ENCODE measurements around the gene SLC45A3.
A peak's percentile ranks its signal among the peaks of the same experiment; 100 is the strongest.
"Not testable (repeated sequence)": the region's sequence is repeated elsewhere in the genome, so short reads cannot be mapped to it uniquely, and the experiment has no call there.

SLC45A3 gene

DNA sequence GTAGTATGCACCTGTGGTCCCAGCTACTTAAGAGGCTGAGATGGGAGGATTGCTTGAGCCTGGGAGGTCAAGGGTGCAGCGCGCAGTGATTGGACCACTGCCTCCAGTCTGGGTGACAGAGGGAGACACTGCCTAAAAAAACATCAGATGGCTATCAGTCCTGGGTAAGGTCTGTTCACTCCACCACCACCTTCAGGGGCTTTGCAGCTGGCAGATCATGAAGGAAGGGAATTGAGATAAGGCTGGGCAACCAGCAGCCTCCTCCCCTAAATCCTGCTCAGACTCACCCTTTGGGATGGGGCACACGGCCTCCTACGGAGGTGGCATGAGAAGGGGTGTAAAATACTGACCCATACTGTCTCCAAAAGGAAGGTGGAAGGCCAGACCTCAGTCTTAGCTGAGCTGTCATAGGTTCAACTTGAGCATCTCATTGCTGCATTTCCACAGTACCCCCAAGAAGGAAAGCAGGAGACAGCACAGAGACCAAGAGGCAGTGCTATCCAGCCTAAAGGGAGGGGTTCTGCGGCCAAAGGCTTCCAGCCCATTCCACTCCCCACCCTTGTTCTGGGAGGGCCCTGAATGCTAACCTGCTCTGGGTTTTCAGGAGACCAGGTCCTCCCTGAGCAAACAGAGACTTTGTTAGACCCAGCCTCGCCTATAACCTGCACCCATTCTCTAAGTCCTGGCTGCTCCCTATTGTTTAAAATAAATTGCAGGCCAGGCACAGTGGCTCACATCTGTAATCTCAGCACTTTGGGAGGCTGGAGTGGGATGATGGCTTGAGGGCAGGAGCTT is 13.7 kb downstream of the SLC45A3 start:
- no peak for DNase-seq

DNA sequence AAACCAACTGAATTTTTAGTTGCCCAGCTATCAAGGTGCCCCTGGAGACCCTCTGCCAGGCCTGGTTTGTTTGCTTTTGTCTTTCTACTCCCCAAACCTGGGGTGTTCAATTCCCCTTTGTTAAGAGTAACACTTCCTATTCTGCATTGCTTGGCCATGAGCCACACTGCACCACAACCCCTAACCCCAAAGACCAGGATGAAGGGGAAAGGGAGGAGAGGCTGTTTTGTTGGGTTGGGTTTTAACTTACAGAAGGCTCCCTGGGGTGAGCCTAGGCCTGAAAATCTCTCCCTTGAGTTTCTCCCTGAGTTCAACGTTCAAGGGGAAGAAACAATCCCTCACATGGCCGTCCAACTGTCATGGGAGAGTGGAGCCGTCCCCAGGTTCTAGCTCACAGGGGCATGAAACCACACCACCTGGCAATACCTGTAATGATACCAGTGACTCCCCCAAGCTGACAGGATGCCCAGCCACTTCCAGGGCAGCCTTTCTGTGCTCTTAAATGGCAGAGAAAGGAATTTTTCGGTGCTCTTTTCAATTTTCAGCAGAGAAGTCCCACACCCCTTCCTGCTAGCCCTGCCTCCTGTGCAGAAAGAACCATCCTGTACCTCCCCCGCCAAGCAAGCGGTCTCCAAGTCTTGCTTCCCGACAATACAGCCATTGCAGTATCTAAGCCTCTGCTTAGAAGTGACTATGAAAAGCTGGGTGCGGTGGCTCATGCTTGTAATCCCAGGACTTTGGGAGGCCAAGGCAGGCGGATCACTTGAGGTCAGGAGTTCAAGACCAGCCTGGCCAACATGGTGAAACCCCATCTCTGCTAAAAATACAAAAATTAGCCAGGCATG is 14.9 kb downstream of the SLC45A3 start:
- no peak for DNase-seq

DNA sequence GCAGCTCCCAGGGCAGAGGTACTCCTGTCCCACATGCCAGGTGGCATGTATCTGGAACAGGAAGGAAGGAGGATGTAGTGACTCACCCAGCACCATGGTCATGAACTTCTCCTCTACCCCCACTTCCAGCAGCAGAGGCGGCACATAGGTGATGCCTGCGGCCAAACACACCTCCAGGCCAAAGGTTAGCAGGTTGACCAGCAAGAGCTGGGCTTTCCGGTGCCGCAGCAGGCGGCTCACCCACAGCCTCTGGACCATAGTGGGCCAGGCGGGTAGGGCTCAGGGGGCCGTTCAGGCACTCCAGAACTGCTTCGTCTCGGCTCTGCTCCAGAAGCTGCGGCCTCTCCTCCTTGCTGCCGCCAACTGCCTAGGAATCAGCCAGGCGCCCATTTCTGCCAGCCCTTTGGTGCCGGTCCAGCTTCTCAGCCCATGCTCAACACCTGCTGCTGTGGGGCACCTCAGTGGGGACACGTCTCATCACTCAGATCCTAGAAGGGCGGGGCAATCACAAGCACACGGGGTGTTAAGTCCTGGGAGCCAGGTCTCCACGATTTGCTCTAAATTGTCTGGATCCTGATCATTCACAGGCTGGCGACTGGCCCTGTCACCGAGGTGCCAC is 15.8 kb downstream of the SLC45A3 start:
- no peak for DNase-seq

DNA sequence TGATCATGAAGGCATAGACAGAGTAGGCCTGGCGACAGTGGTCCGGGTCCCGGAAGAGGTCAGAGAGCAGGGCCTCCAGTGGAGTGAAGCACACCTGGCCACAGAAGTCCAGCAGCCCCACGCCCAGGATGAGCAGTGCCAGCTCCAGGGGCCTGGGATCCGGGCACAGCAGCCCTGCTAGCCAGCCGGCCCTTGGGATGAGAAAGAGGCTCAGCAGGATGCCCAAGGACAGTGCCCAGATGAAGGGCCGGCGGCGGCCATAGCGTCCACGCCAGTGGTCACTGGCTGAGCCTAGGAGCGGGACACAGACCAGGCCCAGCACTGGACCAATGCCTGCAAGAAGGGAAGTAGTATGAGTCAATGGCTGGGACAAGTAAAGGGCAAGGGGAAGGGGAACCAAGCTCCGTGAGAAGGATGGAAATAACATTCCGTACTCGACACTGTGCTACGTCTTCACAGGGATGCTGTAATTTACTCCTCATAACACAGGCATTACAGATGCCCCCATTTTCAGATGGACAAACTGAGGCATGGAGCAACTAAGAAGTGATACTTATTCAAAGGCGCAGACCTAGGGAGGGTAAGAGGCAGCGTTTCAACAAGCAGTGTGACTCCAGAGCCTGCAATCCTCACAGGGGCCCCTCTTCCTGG is 16.9 kb downstream of the SLC45A3 start:
- no peak for DNase-seq

DNA sequence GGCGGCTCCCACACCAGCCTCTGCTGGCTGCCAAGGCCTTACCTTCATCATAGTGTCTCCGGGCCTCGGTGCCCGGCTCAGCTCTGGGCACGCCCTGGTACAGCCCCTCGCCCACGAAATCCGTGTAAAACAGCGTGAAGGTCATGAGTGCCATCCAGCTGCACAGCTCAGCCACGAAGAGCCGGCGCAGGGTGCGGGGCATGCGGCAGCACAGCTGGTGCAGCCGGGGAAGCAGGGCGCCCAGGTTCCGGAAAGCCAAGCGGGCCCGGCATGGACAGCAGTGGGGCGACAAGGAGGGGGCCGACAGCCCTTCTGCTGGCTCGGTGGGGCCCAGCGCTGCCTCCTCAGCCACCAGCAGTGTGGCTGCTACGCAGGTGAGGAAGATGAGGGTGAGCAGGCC is 17.5 kb downstream of the SLC45A3 start:
- no peak for DNase-seq

DNA sequence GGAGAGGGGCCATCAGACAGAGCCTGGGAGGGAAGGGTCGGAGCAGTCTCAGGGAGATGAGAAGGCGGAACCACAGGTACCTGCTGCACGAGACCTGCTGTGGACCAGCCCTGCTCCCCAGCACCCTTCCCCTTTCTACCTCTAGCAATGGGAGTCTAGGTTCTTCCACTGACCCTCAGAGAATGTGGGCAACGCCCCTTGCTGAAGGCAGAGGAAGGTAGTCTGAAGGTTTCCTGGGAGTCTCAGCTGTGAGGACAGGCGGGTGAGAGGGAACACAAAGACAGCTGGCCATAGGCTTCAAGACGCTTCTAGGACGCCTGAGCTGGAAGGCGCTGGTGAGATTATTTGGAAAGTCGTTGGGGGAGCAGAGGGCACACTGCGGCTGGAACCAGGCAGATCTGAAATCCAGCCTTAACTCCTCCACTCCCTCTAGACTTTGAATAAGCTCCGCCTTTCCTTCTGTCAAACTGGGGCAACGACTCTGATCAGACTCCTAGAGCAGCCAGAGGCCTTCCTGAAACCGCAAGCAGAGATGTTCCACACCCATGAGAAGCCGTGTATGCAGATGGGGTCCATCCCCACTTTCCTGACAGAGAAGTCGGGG is 18.1 kb downstream of the SLC45A3 start:
- no peak for DNase-seq

DNA sequence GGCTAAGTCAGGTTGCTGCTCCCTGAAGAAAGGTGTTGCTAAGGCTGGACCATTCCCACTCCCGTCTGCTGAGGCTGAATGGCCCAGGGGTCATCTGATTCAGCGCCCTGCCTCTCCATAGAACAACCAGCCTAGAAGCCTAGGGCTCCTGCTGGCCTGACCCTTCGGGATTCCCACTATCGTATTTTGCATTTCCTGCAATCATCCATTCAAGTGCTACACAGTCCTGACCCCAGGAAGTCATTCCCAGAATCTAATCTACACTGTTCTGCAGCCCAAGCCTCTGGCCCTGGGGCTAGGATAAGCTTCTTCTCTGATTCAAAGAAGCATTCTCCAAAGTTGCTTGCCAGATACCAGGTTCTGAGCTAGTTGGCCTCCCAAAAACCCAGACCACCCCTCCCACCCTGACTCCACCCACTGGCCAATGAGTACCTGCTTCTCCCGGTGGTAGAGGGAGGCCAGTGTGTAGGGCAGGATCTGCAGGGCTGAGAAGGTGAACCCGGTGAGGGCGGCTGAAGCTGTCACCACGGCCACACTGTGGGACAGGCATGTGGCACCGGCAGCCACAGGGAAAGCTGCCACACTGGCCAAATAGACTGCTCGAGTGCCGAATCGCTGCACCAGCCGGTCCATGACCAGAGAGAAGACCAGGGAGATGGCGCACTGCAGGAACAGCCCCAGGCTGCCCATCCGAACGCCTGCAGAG is 18.7 kb downstream of the SLC45A3 start:
- DNase-seq: no peak

DNA sequence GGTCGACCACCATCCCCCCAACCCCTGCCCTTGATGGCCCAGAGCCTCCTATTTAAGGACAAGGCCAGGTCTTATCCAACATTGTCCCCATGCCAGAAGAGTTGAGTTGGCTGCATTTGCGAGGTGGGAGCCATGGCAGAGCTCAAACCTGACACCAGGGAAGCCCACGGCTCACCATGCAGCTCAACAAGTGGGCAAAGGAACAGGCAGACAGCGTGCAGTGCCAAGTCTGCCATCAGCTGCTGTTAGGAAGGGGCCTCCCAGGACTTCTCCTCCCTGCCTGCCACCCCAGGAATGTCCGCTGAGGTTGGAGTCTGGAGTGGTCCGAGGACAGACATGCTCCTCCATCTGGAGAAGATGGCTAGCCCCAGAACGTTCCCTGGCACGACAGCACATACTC is 19.9 kb downstream of the SLC45A3 start:
- no peak for DNase-seq

DNA sequence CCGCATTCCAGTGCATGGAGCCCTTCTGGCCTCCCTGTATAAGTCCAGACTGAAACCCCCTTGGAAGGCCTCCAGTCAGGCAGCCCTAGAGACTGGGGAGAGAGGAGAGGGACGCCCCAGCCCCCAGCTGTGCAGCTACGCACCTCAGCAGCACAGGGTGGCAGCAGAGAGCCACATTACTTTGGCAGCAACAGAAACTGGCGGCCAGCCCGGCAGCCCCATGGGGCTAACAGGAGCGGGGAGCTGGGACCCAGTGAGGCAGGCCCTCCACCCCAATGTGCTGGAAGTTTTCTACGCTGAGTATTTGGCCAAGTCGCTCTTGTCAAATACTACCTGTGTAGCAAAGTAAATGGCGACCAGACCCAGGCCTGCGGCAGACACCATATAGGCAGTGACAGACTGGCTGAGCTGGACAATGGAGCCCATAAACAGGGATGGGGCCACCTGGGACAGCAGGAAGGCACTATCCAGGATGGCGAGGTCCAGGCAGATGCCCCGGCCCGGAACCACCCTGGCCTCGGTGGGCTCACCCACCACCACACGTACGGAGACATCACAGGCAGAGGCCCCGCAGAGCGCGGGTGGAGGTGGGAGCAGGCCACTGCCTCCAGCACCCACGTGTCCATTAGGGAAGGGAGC is 21.2 kb downstream of the SLC45A3 start:
- peak; percentile 75 for DNase-seq

DNA sequence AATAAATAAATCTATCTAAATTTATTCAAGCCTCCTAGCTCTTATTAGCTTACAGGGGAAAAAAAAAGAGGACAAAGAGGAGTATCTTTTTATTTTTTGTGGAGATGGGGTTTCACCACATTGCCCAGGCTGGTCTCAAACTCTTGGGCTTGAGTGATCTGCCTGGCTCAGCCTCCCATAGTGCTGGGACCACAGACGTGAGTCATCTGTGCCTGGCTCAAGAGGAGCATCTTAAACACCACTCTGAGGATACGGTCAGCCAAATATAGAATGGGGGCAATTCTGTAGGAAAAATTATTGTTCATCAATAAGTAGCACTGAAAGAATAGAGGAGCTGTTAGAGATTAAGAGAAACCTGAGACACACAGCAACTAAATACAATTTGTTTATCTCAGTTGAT is 24.1 kb downstream of the SLC45A3 start:
- DNase-seq: no peak

DNA sequence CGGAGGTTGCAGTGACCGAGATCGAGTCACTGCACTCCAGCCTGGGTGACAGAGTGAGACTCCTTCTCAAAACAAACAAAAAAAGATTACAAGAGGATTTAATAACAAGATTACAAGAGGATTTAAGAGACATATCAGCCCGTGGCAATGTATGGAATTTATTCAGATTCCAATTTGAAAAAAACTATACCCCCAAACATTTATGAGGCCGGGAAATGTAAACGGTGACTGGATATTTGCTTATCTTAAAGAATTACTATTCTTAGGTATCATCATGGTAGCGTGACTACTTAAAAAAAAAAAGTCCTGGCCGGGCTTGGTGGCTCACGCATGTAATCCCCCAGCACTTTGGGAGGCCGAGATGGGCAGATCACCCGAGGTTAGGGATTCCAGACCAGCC is 27.3 kb downstream of the SLC45A3 start:
- DNase-seq: no peak

DNA sequence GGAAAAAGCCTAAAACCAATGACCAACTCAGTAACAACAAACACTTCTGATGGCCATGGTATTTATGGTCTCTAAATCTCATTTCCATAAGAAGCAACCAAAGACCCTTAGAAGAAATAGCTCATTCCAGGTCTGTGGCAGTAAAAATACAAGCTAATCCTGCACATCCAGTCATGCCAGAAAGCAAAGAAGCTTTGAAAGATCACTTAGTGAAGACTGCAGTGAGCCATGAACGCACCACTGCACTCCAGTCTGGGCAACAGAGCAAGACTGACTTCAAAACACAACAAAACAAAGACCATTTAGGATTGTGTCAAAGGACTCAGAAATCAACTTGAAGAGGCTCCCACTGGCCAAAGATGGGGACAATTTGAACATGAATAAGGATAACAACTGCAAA is 30.1 kb downstream of the SLC45A3 start:
- DNase-seq: no peak

DNA sequence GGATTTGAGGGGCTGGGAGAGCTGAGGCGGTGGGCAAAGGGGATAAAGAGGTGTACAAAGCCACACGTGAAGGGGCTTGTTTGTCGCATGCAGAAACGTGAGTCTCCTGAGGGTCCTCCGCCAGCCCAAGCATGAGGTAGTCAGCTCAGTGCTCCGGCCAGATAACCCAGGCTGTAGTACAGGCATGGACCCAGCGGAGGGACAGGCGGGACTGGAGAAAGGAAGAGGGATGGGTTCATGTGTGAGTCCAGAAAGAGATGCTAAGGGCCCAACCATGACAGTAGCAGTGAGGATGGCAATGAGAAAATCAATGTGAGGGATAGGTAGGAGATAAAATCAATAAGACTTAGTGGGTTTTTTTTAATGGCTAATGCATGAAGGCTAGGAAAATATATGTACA is 34.8 kb downstream of the SLC45A3 start:
- DNase-seq: no peak

DNA sequence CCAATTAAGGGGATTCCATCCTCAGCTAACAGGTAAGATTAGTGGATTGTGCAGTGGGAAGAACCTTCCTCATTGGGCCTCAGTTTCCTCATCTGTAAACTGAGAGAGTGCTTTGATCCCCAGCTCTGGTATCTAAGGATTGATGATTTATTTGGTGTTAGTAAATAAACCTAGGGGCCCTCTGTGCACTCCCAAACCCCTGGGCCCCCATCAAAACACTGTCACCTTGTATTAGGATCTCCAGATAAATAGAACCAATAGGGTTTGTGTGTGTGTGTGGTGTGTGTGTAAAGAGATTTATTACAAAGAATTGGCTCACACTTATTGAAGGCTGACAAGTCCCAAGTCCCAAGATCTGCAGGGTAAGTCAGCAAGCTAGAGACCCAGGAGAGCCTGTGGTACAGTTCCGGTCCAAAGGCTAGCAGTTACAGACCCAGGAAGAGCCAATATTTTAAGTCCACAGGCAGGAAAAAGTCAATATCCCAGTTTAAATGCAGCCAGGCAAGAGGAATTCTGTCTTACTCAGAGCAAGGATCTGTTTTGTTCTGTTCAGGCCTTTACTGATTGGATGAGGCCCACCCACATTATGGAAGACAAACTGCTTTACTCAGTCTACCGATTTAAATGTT is 37.5 kb downstream of the SLC45A3 start:
- DNase-seq: no peak

DNA sequence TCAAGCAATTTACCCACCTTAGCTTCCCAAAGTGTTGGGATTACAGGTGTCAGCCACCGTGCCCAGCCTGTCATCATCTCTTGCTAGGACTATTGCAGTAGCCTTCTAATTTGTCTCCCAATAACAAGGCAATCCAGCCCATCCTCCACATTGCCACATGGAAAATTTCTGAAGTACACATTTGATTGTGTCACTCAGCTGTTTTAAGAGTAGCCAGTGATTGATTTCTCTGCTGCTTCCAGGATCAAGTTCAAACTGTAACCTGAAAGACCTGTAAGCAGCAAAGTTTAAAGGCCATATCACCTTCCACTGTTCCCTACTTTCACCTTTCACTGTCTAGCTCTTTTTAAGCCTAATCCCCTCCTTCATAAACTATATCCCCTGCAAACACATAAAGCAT is 40.7 kb downstream of the SLC45A3 start:
- no peak for DNase-seq

DNA sequence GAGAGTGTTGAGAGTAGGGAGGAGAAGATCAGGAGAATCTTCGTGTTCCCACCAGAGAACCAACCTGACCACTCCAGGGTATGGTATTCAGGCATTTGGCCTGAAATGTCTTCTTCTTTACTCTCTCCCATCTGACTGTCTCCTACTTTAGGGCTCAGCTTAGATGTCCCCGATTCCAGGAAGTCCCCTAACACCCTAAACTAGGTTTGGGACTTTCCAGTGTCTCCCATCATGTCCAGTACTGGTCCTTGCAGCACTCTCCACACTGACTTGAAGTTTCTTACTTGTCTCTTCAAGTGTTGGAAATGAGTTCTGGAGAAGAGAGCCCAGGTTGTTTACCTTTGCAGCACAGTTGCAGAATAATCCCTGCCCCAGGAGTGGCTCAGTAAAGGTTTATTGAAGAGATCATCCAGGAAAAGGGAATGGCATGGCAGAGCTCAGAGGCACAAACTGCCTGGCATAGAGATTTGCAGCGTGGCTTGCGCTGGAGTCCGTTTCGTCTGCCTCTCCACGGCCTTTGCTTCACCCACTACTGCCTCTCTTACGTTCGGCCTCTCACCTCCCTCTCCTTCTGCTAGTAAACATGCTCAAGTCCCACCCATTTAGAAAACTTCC is 42.3 kb downstream of the SLC45A3 start:
- no peak for DNase-seq

DNA sequence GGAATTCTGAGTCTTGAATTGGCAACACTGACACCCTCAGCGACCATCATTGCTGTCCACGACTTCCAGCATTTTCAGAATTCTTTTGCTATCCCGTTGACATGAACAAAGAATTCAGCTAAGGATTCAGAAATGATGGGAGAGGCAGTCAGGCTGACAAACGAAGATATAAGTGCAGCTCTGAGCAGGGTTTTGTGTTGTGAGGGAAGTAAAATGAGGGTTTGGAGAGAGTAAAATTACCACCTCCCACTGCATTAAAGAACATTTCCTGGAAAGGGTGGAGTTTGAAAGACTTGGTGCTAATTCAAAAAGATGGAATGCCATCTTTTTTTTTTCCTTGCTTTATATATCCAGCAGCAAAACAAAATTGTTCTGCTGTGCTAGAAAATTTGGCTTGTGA is 43.6 kb downstream of the SLC45A3 start:
- DNase-seq: no peak

DNA sequence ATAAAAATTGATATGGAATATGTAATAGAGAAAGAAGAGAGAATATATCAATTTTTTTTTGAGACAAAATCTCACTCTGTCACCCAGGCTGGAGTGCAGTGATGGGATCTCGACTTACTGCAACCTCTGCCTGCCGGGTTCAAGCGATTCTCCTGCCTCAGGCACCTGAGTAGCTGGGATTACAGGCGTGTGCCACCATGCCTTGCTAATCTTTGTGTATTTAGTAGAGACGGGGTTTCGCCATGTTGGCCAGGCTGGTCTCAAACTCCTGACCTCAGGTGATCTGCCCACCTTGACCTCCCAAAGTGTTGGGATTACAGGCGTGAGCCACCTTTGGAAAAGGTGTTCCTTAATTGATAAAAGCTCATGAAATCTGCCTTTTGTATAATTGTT is 44.2 kb downstream of the SLC45A3 start:
- not testable (repeated sequence) for DNase-seq

DNA sequence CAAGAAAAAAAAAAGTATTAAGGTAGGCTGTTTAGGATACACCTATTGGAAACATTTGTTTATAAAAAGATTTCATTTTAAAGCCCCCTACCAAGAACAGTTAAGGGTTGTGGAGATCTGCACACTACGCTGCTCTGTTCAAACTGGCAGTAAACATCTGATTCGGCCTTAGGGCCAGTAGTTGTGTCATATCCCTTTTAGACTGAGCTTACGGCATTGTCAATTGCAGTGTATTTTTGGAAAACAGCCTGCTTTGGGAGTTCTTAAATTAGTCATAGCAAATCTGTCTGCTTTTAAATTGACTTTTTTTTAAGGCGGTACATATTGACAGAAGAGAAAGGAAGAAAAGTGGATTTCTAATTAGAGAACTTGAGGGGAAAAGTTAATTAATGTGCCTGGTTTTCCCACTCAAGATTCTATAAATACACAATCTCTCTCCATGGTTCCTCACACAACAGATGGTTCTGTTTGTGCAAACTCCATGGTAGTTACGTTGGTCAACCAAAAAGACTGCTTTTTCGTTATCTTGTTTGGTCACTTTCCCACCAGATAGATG is 46.8 kb downstream of the SLC45A3 start:
- DNase-seq: no peak

DNA sequence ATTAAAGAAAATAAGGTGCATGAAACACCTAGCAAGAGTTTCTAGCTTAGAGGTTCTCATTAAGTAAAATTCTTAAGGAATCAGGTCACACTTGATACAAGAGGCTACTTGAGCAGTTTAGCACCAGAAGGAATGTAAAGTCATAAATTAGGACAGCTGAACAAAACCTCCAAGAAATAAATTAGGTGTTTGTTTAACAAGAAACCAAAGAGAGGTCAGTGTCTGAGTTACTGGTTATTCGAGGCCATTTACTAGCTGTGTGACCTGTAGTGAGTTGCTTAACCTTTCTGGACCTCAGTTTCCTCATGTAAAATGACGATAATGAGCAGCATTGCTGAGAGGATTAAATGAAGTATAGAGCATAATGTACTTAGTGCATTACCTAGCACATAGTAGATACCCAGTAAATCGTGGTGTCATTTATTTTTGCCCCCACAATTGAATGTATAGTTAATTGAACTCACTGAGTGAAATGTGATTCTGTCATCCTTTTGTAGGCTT is 47.6 kb downstream of the SLC45A3 start:
- no peak for DNase-seq

Measured in CD4-positive, alpha-beta T cell treated with Interleukin-10 for 1 hour (primary cell).